K562 (cell line): ENCODE measurements around the gene ERICH2. TPM values are rescaled to one million over a fixed set of nuclear protein-coding genes. Genes with fewer than 3 reads are reported as not detected.

Experiments
- ATF1 ChIP-seq, 2 experiments: fragments of 450-650 bp in 1 of 2; IDR thresholded peaks; 2 replicates each; pipeline ENCODE4 v1.6.1; 2016; ENCODE audit warnings: missing compliant biosample characterization in 1 of 2, missing genetic modification characterization in 1 of 2
- CXXC5 ChIP-seq: fragments of 250-450 bp; sonication (Bioruptor Pico); IDR thresholded peaks from 2 replicates; pipeline ENCODE4 v1.8.0; 2022; ENCODE audit warnings: inconsistent platforms, mild to moderate bottlenecking, moderate library complexity
- DACH1 ChIP-seq: fragments of 450-650 bp; IDR thresholded peaks from 2 replicates; pipeline ENCODE4 v1.6.1; 2018; ENCODE audit not compliant: partially characterized antibody
- DPF2 ChIP-seq: fragments of 450-650 bp; IDR thresholded peaks from 2 replicates; pipeline ENCODE4 v1.6.1; 2016
- ETV6 ChIP-seq, 3 experiments: fragments of 150-350 bp in 1 of 3; sonication (generic) in 1 of 3; formaldehyde crosslinking in 1 of 3; IDR thresholded peaks; 2 replicates each; pipeline versions ENCODE4 v1.6.1 to v1.8.0; 2014 to 2022; ENCODE audit warnings: borderline replicate concordance in 2 of 3, low read depth in 2 of 3, antibody characterized with exemption in 1 of 3, low read length in 1 of 3, mild to moderate bottlenecking in 1 of 3, missing genetic modification reagents in 1 of 3
- HLTF ChIP-seq: fragments of 450-650 bp; IDR thresholded peaks from 2 replicates; pipeline ENCODE4 v1.6.1; 2016
- NONO ChIP-seq, 2 experiments: fragments of 200-400 bp in 1 of 2; fragments of 450-650 bp in 1 of 2; formaldehyde crosslinking in 1 of 2; IDR thresholded peaks; 2 replicates each; pipeline ENCODE4 v1.6.1; 2017; ENCODE audit warnings: low read depth in 2 of 2, mild to moderate bottlenecking in 2 of 2, moderate library complexity in 2 of 2, low read length in 1 of 2
- POLR2H ChIP-seq: IDR thresholded peaks from 2 replicates; pipeline ENCODE4 v1.6.1; 2016; ENCODE audit warnings: missing genetic modification characterization, low read depth, mild to moderate bottlenecking, control low read depth, missing compliant biosample characterization, moderate library complexity
- ZNF197 ChIP-seq: fragments of 200-800 bp; sonication (Bioruptor generic); IDR thresholded peaks from 2 replicates; pipeline ENCODE4 v1.6.1; 2016; ENCODE audit warnings: low read depth, missing genetic modification characterization, missing compliant biosample characterization
- ZNF3 ChIP-seq: fragments of 250-450 bp; sonication (Bioruptor Pico); IDR thresholded peaks from 2 replicates; pipeline ENCODE4 v1.5.0; 2021; ENCODE audit warnings: mild to moderate bottlenecking, moderate library complexity
- polyA plus RNA-seq, 8 experiments: library from polyadenylated mRNA; depleted of rRNA in 4 of 8; stranded (reverse) in 5 of 8; unstranded in 3 of 8; fragments of >200 nt; fragmentation: Nextera tagmentation in 2 of 8; fragmentation: Illumina TruSeq in 1 of 8; extraction: Ambion mirVana in 2 of 8; extraction: Trizol in 1 of 8; gene quantifications; 2 replicates each; pipeline versions ENCODE4 v1.2.1 to v1.2.3, GENCODE V29; 2011 to 2014; ENCODE audit warnings: inconsistent platforms in 1 of 8, missing spikeins in 1 of 8
- total RNA-seq, 7 experiments: library from RNA; depleted of rRNA in 6 of 7; stranded (reverse); fragments of >200 nt in 6 of 7; fragmentation: Illumina TruSeq in 2 of 7; extraction: Trizol in 2 of 7; gene quantifications; 2 replicates each; pipeline versions ENCODE4 v1.2.1 to v1.2.3, GENCODE V29; 2011 to 2021; ENCODE audit warnings: low replicate concordance in 1 of 7
- TF ChIP-seq, protein P1 (sequence below): fragments of 450-650 bp; formaldehyde crosslinking; IDR thresholded peaks from 2 replicates; pipeline ENCODE4 v1.4.0; 2020; ENCODE audit warnings: mild to moderate bottlenecking, moderate library complexity
- TF ChIP-seq, protein P2 (sequence below): fragments of 450-650 bp; IDR thresholded peaks from 2 replicates; pipeline ENCODE4 v1.6.1; 2016; ENCODE audit warnings: low read depth
- TF ChIP-seq, protein P3 (sequence below): fragments of 450-650 bp; IDR thresholded peaks from 2 replicates; pipeline ENCODE4 v1.6.1; 2016; ENCODE audit warnings: missing biosample characterization, missing genetic modification characterization
- TF ChIP-seq, protein P4 (sequence below): fragments of 250-450 bp; sonication (Bioruptor Pico); IDR thresholded peaks from 2 replicates; pipeline ENCODE4 v1.9.0; 2021; ENCODE audit warnings: mild to moderate bottlenecking, inconsistent platforms

ERICH2 gene
- total and polyA plus RNA-seq, 9 of the 15 experiments (the other 6 are each of a cell fraction or from before 2014, with no cell fraction given): 0.85 to 2.4 (median 1.6) TPM

DNA sequence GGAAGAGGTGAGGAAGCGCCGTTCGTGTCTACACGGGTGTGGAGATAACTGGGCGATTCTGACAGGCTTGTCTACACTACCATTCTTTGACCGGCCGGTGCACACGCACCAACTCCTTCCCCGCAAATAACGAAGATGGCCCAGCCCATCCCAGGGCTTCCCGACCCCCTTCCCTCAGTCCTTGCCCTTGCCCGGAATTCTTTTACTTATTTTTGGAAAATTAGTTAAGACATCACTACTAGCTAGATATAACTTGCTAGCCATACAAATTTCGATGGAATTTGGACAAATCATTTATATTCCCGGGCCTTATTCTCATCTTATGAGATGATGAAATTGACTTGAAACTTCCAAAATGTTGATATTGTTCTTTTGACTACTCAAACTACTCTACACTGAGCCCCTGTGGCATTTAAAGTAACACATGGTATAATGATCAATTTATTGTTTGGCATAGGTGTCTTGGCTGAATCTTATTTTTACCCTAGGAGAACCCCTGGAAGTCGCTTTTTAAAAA is 1.3 kb downstream of the ERICH2 start (continued):
- TF ChIP-seq DPF2: peak; percentile 52; the same call in 1 of the 2 replicates
- TF ChIP-seq, protein P1, sequence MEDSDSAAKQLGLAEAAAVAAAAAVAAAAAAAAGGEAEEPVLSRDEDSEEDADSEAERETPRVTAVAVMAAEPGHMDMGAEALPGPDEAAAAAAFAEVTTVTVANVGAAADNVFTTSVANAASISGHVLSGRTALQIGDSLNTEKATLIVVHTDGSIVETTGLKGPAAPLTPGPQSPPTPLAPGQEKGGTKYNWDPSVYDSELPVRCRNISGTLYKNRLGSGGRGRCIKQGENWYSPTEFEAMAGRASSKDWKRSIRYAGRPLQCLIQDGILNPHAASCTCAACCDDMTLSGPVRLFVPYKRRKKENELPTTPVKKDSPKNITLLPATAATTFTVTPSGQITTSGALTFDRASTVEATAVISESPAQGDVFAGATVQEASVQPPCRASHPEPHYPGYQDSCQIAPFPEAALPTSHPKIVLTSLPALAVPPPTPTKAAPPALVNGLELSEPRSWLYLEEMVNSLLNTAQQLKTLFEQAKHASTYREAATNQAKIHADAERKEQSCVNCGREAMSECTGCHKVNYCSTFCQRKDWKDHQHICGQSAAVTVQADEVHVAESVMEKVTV (CRISPR knock-in tag): no peak
- TF ChIP-seq POLR2H (tag): peak; percentile 50; the same call in 1 of the 2 replicates
- TF ChIP-seq ZNF3 (CRISPR knock-in tag): no peak
- TF ChIP-seq ZNF197 (CRISPR knock-in tag): no peak
- no peak; the same call in 1 of the 2 replicates for TF ChIP-seq CXXC5 (CRISPR knock-in tag)
- TF ChIP-seq, protein P2, sequence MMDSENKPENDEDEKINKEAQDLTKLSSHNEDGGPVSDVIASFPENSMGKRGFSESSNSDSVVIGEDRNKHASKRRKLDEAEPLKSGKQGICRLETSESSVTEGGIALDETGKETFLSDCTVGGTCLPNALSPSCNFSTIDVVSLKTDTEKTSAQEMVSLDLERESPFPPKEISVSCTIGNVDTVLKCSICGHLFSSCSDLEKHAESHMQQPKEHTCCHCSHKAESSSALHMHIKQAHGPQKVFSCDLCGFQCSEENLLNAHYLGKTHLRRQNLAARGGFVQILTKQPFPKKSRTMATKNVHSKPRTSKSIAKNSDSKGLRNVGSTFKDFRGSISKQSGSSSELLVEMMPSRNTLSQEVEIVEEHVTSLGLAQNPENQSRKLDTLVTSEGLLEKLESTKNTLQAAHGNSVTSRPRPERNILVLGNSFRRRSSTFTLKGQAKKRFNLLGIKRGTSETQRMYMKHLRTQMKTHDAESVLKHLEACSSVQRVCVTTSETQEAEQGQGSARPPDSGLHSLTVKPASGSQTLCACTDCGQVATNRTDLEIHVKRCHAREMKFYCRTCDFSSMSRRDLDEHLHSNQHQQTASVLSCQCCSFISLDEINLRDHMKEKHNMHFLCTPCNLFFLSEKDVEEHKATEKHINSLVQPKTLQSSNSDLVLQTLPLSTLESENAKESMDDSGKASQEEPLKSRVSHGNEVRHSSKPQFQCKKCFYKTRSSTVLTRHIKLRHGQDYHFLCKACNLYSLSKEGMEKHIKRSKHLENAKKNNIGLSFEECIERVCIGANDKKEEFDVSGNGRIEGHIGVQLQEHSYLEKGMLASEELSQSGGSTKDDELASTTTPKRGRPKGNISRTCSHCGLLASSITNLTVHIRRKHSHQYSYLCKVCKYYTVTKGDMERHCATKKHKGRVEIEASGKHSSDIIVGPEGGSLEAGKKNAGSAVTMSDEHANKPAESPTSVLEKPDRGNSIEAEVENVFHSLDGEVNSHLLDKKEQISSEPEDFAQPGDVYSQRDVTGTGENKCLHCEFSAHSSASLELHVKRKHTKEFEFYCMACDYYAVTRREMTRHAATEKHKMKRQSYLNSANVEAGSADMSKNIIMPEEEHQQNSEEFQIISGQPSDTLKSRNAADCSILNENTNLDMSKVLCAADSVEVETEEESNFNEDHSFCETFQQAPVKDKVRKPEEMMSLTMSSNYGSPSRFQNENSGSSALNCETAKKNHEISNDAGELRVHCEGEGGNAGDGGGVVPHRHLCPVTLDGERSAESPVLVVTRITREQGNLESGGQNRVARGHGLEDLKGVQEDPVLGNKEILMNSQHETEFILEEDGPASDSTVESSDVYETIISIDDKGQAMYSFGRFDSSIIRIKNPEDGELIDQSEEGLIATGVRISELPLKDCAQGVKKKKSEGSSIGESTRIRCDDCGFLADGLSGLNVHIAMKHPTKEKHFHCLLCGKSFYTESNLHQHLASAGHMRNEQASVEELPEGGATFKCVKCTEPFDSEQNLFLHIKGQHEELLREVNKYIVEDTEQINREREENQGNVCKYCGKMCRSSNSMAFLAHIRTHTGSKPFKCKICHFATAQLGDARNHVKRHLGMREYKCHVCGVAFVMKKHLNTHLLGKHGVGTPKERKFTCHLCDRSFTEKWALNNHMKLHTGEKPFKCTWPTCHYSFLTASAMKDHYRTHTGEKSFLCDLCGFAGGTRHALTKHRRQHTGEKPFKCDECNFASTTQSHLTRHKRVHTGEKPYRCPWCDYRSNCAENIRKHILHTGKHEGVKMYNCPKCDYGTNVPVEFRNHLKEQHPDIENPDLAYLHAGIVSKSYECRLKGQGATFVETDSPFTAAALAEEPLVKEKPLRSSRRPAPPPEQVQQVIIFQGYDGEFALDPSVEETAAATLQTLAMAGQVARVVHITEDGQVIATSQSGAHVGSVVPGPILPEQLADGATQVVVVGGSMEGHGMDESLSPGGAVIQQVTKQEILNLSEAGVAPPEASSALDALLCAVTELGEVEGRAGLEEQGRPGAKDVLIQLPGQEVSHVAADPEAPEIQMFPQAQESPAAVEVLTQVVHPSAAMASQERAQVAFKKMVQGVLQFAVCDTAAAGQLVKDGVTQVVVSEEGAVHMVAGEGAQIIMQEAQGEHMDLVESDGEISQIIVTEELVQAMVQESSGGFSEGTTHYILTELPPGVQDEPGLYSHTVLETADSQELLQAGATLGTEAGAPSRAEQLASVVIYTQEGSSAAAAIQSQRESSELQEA: no peak
- TF ChIP-seq DACH1: no peak
- TF ChIP-seq, protein P3, sequence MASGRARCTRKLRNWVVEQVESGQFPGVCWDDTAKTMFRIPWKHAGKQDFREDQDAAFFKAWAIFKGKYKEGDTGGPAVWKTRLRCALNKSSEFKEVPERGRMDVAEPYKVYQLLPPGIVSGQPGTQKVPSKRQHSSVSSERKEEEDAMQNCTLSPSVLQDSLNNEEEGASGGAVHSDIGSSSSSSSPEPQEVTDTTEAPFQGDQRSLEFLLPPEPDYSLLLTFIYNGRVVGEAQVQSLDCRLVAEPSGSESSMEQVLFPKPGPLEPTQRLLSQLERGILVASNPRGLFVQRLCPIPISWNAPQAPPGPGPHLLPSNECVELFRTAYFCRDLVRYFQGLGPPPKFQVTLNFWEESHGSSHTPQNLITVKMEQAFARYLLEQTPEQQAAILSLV (tag): no peak
- no peak for TF ChIP-seq HLTF
- peak in 1 of 2 experiments; percentile 18; a peak in 1 of 4 replicates for TF ChIP-seq ETV6 (IDR thresholded peaks at IDR 0.05; ENCODE audit: borderline replicate concordance in 1 of 2, low read depth in 2 of 2, low read length in 1 of 2)
- no peak for TF ChIP-seq ETV6 (CRISPR knock-in tag; IDR thresholded peaks at IDR 0.05; ENCODE audit: borderline replicate concordance)
- no peak for TF ChIP-seq ATF1 (CRISPR knock-in tag; IDR thresholded peaks at IDR 0.05)
- peak; percentile 34; the same call in 1 of the 2 replicates for TF ChIP-seq ATF1 (tag; IDR thresholded peaks at IDR 0.05)
- TF ChIP-seq, protein P4, sequence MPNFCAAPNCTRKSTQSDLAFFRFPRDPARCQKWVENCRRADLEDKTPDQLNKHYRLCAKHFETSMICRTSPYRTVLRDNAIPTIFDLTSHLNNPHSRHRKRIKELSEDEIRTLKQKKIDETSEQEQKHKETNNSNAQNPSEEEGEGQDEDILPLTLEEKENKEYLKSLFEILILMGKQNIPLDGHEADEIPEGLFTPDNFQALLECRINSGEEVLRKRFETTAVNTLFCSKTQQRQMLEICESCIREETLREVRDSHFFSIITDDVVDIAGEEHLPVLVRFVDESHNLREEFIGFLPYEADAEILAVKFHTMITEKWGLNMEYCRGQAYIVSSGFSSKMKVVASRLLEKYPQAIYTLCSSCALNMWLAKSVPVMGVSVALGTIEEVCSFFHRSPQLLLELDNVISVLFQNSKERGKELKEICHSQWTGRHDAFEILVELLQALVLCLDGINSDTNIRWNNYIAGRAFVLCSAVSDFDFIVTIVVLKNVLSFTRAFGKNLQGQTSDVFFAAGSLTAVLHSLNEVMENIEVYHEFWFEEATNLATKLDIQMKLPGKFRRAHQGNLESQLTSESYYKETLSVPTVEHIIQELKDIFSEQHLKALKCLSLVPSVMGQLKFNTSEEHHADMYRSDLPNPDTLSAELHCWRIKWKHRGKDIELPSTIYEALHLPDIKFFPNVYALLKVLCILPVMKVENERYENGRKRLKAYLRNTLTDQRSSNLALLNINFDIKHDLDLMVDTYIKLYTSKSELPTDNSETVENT (CRISPR knock-in tag): no peak
- TF ChIP-seq NONO (IDR thresholded peaks at IDR 0.05; ENCODE audit: low read depth in 2 of 2, low read length in 1 of 2): no peak
